Hair follicular keratinocyte (primary cell): Measurements from ENCODE around the gene ST6GAL2. TPM values are rescaled to one million over a fixed set of nuclear protein-coding genes. Genes with fewer than 3 reads are reported as not detected.

Experiments used
- total RNA-seq: library from RNA; depleted of rRNA; stranded (reverse); fragments of >200 nt; gene quantifications from 2 replicates; pipeline ENCODE4 v1.2.3, GENCODE V29; 2015

ST6GAL2 gene
- 0.08 TPM in 1 of 2 replicates, not detected in the other for total RNA-seq

GRCh38 chr2:106885971-106886915, at the start of gene ST6GAL2:
Gene ST6GAL2 (minus strand): TSS chr2:106886167. CDS start chr2:106843977, 42,190 bp downstream.

